DMS53 treated with DMSO at 0.1 percent for 48 hours (cell line): ENCODE results near the gene PRLR.
"Not testable (repeated sequence)": the region's sequence is repeated elsewhere in the genome, so short reads cannot be mapped to it uniquely, and the experiment has no call there.

Experiments
- DNase-seq: peaks from one replicate; lab custom pipeline; 2025; ENCODE audit not compliant: unreplicated experiment; lab: John Stamatoyannopoulos, UW

Gene PRLR

GRCh38 chr5:35198075-35198474, 32.2 kb downstream of the PRLR start:
- peak; percentile 71 for DNase-seq

- no peak for DNase-seq
Measured at GRCh38 chr5:35197351-35197750, 32.9 kb downstream of the PRLR start.

DNA sequence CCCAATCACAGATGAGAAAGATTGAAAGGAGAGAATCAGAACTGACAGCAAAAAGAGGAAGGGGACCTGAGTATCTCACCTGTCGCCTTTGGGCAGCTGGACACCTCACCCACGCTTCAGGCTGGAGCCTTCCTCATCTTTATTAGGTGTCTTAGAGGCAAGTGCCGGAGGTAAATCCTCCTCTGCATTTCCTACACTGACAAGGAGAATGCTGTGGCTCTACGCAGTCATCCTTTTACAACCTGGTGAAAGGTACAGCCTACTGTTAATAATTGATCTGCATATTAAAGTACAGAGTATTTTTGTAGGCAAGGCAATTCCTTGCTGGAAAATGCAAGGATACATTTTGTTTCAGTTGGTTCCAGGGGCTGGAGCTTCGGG, 34.8 kb downstream of the PRLR start:
- DNase-seq, result no peak

DNA sequence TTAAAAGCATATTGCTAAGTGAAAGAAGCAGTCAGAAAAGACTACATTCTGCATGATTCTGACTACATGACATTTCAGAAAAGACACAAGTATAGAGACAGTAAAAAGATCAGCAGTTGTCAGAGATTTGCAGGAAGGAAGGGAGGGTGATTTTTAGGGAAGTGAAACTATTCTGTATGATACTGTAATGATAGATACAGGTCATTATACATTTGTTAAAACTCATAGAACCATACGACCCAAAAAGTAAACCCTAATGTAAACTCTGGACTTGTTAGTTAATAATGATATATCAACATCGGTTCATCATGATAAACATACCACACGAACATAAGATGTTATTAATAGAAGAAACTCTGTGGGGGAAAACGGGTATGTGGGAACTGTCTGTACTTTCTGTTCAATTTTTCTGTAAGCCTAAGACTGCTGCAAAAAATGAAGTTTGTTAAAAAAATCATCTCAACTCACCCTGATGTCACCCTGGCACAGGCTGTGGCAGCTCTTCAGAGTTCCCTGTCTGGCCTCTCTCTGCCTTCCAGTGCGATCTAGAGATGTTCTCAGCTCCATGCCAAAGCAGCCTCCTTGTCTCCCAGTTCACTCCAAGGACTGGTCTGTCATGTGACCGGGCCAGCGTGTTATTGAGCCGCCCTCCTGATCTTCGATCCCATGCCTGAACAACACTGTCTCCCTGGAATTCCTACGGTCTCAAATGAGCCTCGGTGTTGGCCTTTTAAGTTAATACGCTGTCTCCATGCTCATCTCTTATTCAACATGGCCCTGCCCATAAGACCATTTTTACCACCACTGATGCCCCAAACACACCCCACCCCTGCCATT, 35.4 kb downstream of the PRLR start:
- no peak for DNase-seq

GRCh38 chr5:35192506-35192905, 37.8 kb downstream of the PRLR start:
- no peak for DNase-seq

DNA sequence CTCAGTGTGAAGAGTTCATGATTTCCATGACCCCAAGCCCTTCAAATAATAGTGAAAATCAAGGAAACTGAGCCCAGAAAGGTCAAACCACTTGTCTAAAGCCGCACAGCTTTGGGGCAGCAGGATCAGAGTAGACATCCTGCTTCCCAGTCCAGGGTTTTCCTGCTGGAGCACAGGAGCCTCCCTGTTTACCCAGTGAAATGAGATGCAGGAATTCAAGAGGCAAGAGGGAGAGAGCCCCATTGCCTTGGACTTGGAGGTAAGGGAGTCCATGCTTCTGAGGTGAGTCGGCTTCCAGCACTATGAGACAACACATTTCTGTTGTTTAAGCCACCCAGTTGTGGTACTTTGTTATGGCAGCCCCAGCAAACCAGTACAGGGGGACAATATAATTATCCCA, 40.5 kb downstream of the PRLR start:
- DNase-seq, result not testable (repeated sequence)

DNA sequence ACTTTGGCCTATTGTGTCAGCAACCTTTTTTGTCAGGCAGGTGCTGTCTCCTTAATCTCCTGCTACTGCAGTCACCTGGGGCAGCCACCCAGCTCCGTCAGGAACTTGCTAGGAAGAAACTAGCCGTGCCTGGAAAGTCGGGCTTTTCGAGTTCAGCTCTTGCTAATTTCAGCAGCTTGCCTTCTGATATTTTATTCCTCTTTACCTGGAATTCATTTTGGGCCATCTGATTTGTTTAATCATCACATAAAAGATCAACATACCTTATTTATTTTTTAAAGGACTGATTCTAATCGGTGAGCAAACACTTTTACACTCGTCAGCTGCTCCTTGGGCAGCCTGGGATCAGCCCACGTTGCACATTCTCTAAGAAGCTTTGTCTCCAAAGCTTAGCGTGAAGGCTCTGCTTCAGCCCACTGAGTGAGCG, 42.2 kb downstream of the PRLR start:
- DNase-seq, result peak; percentile 12

GRCh38 chr5:35187621-35188020, 42.7 kb downstream of the PRLR start:
- not testable (repeated sequence) for DNase-seq

DNA sequence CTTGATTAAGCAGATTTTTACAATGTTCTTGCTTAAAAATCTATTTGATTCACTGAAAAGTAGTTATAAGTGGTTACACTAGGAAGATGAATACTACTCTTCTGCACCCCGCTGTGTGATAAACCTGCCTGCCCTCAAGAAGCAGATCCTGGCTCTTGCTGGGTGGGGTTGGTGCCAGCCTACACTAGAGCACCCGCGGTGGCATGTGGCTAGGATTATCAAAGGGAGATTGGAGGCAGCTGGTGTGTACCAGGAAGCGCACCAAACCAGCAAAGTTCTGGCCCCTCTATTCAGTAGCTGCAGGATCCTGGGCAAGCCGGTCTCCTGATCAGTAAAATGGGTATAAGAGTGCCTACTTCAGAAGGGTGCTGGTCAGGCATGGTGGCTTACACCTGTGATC, 43.5 kb downstream of the PRLR start:
- DNase-seq, result no peak

DNA sequence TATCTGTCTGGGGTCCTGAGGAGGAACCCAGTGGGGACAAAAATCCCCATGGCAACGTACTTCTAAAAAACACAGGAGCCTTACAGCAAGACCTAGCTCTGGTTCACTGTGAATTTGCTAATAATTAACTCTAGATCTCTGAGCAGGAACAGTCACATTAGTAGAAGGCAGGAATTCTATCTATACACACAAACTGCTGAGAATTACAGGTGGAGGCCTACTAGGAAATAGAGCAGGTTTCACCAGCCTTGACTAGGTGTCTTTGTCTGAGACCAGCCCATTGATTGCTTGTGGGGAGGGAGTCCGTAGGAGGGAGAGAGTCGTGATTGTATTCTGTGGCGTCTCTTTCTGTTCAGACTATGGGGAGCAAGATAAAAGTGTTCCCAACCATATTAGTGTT, 44.8 kb downstream of the PRLR start:
- peak; percentile 66 for DNase-seq

- no peak for DNase-seq
Measured at GRCh38 chr5:35183556-35183955, 46.7 kb downstream of the PRLR start.

GRCh38 chr5:35182910-35183535, 47.3 kb downstream of the PRLR start:
- peak; percentile 25 for DNase-seq

DNA sequence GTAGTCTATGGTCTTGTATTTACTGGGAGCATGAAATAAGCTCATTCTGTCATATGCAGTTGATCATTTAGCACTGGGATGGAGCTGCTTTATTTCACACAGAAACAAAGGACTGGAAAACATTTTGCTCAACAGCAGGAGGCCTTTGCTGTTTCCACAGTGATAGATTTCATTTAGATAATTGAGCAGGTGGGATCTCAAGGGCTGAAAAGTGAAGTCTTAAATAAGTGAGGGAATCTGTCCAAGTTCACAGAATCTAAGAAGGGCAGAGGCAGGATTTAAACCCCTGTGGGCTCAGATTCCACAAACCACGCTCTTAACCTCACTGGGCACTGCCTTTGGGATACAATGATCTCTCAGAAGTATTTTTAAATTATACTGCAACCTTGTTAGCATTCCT, 47.8 kb downstream of the PRLR start:
- DNase-seq, result no peak

DNA sequence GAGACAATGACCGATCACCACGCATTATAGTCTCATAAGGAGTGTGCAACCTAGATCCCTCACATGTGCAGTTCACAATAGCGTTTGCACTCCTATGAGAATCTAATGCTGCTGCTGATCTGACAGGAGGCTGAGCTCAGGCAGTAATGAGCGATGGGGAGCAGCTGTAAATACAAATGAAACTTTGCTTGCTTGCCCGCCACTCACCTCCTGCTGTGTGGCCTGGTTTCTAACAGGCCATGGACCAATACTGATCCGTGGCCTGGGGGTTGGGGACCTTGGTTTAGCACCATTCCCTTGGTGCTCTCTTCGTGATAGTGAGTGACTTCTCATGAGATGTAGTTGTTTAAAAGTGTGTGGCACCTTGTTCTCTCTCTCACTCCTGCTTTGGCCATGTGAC, 50.2 kb downstream of the PRLR start:
- no peak for DNase-seq

DNA sequence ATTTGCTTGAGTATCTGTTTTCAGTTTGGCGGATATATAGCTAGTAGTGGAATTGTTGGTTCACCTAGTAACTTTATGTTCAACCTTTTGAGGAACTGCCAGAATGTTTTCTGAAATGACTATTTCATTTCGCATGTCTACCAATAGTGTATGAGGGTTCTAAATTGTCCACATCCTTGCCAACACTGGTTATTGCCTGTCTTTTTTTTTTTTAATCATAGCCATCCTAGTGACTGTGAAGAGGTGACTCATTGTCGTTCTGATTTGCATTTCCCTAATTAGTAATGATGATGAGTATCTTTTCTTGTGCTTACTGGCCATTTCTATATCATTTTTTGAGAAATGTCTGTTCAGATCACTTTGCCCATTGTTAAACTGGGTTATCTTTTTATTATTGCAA, 52.5 kb downstream of the PRLR start:
- DNase-seq, result no peak

- no peak for DNase-seq
Measured at GRCh38 chr5:35172533-35172932, 57.8 kb downstream of the PRLR start.

GRCh38 chr5:35171991-35172390, 58.3 kb downstream of the PRLR start:
- DNase-seq, result no peak

DNA sequence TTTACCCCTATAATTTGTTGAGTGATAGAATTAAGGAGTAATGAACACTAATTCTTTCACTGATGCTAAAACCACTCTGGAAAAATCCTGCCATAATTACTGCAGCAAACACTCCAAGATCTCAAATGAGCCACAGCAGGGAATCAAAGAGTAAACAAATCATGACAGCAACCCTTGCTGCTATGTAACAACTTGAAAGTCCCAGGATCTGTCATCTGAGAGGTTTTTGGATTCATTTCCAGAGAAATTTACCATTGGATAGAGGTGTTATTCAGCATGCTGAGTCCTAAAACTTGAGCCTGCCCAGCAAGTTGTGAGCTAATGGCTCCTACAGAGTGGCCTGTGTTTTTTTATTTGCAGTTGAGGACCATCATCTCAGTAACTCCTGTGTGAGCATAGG, 59.2 kb downstream of the PRLR start:
- peak; percentile 7 for DNase-seq

DNA sequence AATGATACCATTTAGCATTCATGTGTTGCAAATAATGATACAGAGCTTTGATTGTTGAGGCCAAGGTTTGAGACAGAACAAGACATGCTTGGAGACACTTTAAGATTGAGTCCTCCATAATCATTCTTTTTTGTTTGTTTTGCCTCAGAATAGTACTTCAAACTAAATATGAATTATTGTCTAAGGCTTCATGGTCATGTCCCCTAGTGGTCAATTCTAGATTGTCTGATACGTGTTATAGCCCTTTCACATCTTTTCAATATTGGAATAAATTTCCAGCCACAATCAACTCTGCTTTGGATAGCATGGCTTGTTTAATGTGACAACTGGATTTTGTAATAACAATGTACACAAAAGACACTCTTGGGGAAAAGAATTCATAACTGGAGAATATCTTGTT, 64.2 kb downstream of the PRLR start:
- no peak for DNase-seq

DNA sequence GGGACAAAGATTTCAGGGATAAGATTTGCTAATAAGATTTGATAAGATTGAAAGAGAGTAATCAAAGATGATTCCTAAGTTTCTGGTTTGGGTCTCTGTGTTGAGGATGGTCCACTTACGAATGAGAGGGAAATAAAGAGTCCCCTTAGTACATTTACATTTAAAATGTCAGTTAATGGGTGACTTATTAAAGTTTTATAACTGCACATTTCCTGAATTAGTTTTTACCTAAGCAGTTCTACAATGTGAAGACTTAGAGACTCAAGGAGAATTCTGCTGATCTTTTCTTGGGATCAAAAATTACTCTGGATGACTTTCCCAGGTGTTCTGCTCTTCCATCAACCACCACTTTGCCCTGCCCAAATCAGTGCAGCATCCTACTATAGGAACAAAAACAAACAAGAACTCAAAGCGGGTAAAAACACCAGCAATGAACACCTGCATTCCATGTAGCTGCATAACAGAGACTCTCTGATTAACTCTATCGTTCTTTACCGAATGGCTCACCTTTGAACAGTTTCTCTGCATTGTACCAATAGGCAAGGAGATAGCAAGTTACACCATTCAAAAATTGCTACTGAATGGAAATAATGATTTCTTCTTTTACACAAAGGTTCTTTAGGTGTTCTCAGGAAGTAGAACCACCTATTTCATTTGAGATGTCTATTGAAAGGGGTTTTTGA, 65.3 kb downstream of the PRLR start:
- no peak for DNase-seq

GRCh38 chr5:35163710-35164033, 66.6 kb downstream of the PRLR start:
- DNase-seq, result no peak
